PFSK-1 (cell line): ENCODE data around the gene VARS1.

ENCODE experiments used
- FOXP2 ChIP-seq: optimal IDR thresholded peaks from 2 replicates; pipeline ENCODE3; 2011; ENCODE audit warnings: borderline replicate concordance, control low read depth, inconsistent platforms; ENCODE audit not compliant: insufficient read depth; ENCODE audit errors: extremely low read length, extremely low read depth
- POLR2AphosphoS5 ChIP-seq: IDR thresholded peaks from 2 replicates; pipeline ENCODE4 v1.6.1; 2012; ENCODE audit warnings: low read depth, mild to moderate bottlenecking, control low read depth, low read length, moderate library complexity
- SIN3A ChIP-seq: IDR thresholded peaks from 2 replicates; pipeline ENCODE4 v1.6.1; 2012; ENCODE audit warnings: mild to moderate bottlenecking, low read length, moderate library complexity, borderline replicate concordance; ENCODE audit not compliant: insufficient read depth
- TAF1 ChIP-seq: IDR thresholded peaks from 2 replicates; pipeline ENCODE4 v1.6.1; 2012; ENCODE audit warnings: low read length, control low read depth, borderline replicate concordance; ENCODE audit not compliant: insufficient read depth
- TF ChIP-seq, protein P1 (sequence below), 2 experiments: IDR thresholded peaks; 2 replicates each; pipeline versions ENCODE4 v1.6.1 to v1.8.0; 2011 to 2012; ENCODE audit warnings: low read depth in 2 of 2, low read length in 2 of 2, control low read depth in 1 of 2, inconsistent platforms in 1 of 2, mild to moderate bottlenecking in 1 of 2, moderate library complexity in 1 of 2; ENCODE audit not compliant: insufficient read depth in 1 of 2

Gene VARS1

GRCh38 chr6:31831350-31832215, 36.0 kb upstream of the VARS1 start:
- TF ChIP-seq SIN3A (no peak), POLR2AphosphoS5 (no peak), FOXP2 (no peak), TAF1 (no peak)
- TF ChIP-seq, protein P1, sequence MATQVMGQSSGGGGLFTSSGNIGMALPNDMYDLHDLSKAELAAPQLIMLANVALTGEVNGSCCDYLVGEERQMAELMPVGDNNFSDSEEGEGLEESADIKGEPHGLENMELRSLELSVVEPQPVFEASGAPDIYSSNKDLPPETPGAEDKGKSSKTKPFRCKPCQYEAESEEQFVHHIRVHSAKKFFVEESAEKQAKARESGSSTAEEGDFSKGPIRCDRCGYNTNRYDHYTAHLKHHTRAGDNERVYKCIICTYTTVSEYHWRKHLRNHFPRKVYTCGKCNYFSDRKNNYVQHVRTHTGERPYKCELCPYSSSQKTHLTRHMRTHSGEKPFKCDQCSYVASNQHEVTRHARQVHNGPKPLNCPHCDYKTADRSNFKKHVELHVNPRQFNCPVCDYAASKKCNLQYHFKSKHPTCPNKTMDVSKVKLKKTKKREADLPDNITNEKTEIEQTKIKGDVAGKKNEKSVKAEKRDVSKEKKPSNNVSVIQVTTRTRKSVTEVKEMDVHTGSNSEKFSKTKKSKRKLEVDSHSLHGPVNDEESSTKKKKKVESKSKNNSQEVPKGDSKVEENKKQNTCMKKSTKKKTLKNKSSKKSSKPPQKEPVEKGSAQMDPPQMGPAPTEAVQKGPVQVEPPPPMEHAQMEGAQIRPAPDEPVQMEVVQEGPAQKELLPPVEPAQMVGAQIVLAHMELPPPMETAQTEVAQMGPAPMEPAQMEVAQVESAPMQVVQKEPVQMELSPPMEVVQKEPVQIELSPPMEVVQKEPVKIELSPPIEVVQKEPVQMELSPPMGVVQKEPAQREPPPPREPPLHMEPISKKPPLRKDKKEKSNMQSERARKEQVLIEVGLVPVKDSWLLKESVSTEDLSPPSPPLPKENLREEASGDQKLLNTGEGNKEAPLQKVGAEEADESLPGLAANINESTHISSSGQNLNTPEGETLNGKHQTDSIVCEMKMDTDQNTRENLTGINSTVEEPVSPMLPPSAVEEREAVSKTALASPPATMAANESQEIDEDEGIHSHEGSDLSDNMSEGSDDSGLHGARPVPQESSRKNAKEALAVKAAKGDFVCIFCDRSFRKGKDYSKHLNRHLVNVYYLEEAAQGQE (IDR thresholded peaks at IDR 0.05; ENCODE audit: insufficient read depth in 1 of 2, low read depth in 2 of 2, low read length in 2 of 2), result no peak

DNA sequence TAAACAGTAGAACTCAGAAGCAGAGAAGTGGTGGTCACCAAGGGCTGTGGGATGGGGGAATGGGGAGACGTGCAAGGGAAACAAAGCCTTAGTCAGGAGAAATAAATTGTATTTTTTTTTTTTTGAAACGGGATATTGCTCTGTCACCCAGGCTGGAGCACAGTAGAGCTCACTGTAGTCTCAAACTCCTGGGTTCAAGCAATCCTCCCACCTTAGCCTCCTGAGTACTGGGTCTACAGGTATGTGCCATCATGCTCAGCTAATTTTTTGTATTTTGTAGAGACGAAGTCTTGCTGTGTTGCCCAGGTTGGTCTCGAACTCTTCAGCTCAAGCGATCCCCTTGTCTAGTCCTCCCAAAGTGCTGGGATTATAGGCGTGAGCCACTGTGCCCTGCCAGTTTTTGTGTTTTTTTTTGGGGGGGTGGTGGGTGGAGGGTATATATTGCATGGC, 35.4 kb upstream of the VARS1 start:
- TF ChIP-seq TAF1, result no peak
- TF ChIP-seq, protein P1 (IDR thresholded peaks at IDR 0.05; ENCODE audit: insufficient read depth in 1 of 2, low read depth in 2 of 2, low read length in 2 of 2), result no peak
- no peak; the same call in 1 of the 2 replicates for TF ChIP-seq SIN3A
- TF ChIP-seq POLR2AphosphoS5, result no peak
- no peak for TF ChIP-seq FOXP2

- TF ChIP-seq FOXP2, result no peak
- TF ChIP-seq TAF1, result no peak
- no peak for TF ChIP-seq POLR2AphosphoS5
- TF ChIP-seq, protein P1 (IDR thresholded peaks at IDR 0.05; ENCODE audit: insufficient read depth in 1 of 2, low read depth in 2 of 2, low read length in 2 of 2), result no peak
- no peak for TF ChIP-seq SIN3A
Measured at GRCh38 chr6:31829633-31830283, 34.2 kb upstream of the VARS1 start.

- TF ChIP-seq, protein P1 (IDR thresholded peaks at IDR 0.05; ENCODE audit: insufficient read depth in 1 of 2, low read depth in 2 of 2, low read length in 2 of 2), result peak in 1 of 2 experiments; percentile 63; a peak in 1 of 4 replicates
- TF ChIP-seq TAF1 (peak; percentile 97; the same call in 1 of the 2 replicates), POLR2AphosphoS5 (peak; percentile 100), SIN3A (peak; percentile 20; the same call in 1 of the 2 replicates), FOXP2 (peak; percentile 50)
Measured at GRCh38 chr6:31827286-31828079, 31.9 kb upstream of the VARS1 start, which contains the start of gene HSPA1B. Gene HSPA1B (plus strand): TSS chr6:31827738. CDS start chr6:31827951, 213 bp downstream.
